ENCODE data around the gene AKAIN1.

AKAIN1 gene

DNA sequence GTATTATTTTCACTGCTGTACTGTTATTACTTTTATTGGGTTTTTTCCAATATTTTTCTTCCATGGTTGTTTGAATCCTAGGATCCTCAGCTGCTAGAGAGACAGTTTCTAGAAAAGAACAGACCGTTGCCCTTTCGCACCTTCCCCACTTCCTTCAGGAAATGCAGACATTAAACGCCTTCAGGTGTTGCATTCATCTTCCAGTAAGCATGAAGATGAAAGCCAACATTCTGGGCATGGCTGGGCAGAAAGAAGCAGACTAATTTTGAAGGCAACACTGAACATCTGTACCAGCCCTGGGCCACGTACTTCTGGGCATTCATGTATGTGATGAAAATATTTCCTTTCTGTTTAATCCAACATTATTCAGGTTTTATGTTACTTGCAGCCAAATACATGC is 51.0 kb downstream of the AKAIN1 start:
- no peaks in the 10 kb centered on the region for H3K9me3 ChIP-seq
- TF ChIP-seq, protein P1, sequence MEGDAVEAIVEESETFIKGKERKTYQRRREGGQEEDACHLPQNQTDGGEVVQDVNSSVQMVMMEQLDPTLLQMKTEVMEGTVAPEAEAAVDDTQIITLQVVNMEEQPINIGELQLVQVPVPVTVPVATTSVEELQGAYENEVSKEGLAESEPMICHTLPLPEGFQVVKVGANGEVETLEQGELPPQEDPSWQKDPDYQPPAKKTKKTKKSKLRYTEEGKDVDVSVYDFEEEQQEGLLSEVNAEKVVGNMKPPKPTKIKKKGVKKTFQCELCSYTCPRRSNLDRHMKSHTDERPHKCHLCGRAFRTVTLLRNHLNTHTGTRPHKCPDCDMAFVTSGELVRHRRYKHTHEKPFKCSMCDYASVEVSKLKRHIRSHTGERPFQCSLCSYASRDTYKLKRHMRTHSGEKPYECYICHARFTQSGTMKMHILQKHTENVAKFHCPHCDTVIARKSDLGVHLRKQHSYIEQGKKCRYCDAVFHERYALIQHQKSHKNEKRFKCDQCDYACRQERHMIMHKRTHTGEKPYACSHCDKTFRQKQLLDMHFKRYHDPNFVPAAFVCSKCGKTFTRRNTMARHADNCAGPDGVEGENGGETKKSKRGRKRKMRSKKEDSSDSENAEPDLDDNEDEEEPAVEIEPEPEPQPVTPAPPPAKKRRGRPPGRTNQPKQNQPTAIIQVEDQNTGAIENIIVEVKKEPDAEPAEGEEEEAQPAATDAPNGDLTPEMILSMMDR (IDR thresholded peaks at IDR 0.05; ENCODE audit: low read depth, low read length): no peak
- no peak overlapping the region for H3K4me3 ChIP-seq (ENCODE audit: low read depth, low read length)
- no peaks in the 10 kb centered on the region for H3K27me3 ChIP-seq
- DNase-seq: no peak
- no peaks in the 10 kb centered on the region for H3K36me3 ChIP-seq
- no peaks in the 10 kb centered on the region for H3K4me1 ChIP-seq

DNA sequence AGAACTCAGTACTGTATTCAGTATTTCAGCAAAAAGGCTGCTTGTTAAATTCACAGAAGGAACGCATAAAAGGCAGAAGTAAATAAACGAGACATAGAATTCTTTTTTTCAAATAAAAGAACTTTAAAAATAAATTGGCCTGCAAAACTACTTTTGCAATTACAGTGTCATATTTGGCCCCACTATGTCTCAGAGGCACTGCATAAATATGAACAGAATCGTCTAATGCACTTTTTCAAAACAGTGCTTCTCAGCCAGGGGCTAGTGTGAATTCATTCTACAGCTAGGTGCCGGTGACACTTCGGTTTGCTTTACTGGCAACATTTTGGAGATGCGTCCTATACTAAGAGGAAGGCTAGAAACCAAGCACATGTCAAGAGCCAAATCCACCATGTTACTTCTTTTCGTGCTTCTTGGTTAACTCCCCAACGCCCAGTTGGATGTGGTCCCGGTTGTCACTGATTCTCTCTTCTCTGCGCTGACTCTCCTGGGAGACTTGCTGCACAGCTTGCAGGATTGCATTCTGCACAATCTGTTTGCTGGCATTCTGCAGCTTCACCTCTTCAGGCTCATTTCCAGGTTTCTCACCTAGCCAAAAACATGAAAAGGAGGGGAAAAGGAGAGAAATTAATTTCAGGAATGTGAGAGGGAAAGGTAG is 51.8 kb downstream of the AKAIN1 start:
- Histone ChIP-seq H3K27me3 (no peaks in the 10 kb centered on the region), H3K36me3 (no peaks in the 10 kb centered on the region), H3K4me1 (no peaks in the 10 kb centered on the region), H3K9me3 (no peaks in the 10 kb centered on the region), H3K4me3 (ENCODE audit: low read depth, low read length) (no peak overlapping the region)
- no peak for DNase-seq
- TF ChIP-seq, protein P1 (IDR thresholded peaks at IDR 0.05; ENCODE audit: low read depth, low read length): no peak

DNA sequence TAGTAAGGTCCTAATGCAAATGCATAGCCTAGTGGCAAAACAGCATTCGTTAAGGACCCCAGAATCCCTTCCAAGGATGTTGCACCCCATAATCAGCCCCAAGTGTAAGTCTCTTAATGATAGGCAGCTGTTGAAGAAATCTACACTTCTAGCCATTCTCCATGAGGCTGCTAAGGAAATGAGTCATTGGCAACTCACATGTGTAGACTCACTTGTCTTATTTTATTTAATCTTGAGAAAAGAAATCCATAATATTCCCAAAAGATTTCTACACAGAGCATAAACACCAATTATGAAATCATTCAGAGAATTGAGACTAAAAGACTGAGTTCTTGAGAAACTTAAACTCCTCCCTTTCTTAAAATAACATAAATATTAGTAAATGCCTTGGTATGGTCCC is 52.4 kb downstream of the AKAIN1 start:
- TF ChIP-seq, protein P1 (IDR thresholded peaks at IDR 0.05; ENCODE audit: low read depth, low read length): no peak
- no peak for DNase-seq
- H3K27me3 ChIP-seq: no peaks in the 10 kb centered on the region
- no peaks in the 10 kb centered on the region for H3K9me3 ChIP-seq
- no peaks in the 10 kb centered on the region for H3K36me3 ChIP-seq
- no peaks in the 10 kb centered on the region for H3K4me1 ChIP-seq
- no peak overlapping the region for H3K4me3 ChIP-seq (ENCODE audit: low read depth, low read length)

DNA sequence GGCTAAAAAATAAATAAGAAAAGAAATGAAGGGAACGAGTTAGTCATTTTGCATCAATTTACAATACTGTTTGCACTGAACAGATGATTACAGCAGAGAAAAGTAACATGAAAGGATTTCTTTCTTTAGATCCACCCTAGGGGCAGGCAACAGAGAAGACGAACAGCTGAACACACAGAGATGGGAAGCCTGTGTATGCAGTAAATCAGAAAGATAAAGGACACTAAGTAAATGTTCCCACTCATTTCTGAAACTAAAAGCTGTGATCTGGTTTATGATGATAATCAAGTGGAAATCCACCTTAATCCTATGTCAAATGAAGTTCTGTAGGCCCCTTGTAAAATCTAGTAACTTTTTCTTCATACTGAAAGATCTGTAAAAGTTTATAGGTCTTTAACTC is 54.2 kb downstream of the AKAIN1 start:
- H3K27me3 ChIP-seq: no peaks in the 10 kb centered on the region
- no peak for DNase-seq
- TF ChIP-seq, protein P1 (IDR thresholded peaks at IDR 0.05; ENCODE audit: low read depth, low read length): no peak

DNA sequence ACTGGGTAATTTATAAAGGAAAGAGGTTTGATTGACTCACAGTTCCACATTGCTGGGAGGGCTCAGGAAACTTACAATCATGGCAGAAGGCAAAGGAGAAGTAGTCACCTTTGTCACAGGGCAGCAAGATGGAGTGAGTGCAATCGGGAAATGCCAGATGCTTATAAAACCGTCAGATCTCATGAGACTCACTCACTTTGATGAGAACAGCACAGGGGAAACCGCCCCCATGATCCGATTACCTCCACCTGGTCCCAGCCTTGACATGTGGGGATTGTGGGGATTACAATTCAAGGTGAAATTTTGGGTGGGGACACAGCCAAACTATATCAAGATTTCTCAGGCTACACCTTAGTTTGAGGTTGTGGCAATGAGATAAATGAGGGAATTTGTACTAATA is 54.9 kb downstream of the AKAIN1 start:
- Histone ChIP-seq H3K4me3 (ENCODE audit: low read depth, low read length) (no peak overlapping the region), H3K36me3 (no peaks in the 10 kb centered on the region), H3K4me1 (no peaks in the 10 kb centered on the region), H3K9me3 (no peaks in the 10 kb centered on the region), H3K27me3 (no peaks in the 10 kb centered on the region)
- TF ChIP-seq, protein P1 (IDR thresholded peaks at IDR 0.05; ENCODE audit: low read depth, low read length): no peak
- DNase-seq: no peak

More for the DNA sequence above, 54.2 kb downstream of the AKAIN1 start:
- Histone ChIP-seq H3K36me3 (no peaks in the 10 kb centered on the region), H3K4me1 (no peaks in the 10 kb centered on the region), H3K4me3 (ENCODE audit: low read depth, low read length) (no peak overlapping the region), H3K9me3 (no peaks in the 10 kb centered on the region)

DNA sequence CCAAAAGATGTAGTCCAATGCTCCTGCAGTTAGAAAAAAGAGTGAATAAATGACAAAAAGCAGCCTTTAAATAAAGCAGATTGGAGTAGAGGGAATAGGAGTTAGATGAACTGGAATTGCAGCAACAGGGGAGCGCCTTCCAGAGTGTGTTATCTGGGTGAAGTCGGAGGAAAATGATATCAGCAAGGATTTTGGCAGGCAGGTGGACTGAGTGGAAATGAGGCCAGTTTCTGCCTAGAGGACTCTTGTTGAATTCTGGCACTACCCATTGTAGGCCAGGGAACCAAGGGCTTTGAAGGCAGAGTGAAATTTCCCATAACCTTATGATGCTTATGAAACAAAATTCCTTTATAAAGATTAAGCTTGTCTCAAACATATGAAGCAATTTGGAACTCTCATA is 59.8 kb downstream of the AKAIN1 start:
- TF ChIP-seq, protein P1 (IDR thresholded peaks at IDR 0.05; ENCODE audit: low read depth, low read length): no peak
- Histone ChIP-seq H3K4me1 (no peaks in the 10 kb centered on the region), H3K9me3 (no peaks in the 10 kb centered on the region), H3K27me3 (no peaks in the 10 kb centered on the region), H3K4me3 (ENCODE audit: low read depth, low read length) (no peak overlapping the region), H3K36me3 (no peaks in the 10 kb centered on the region)
- DNase-seq: no peak
